Right lobe of liver (tissue), 6 donors: ENCODE results near the gene CNTN6. TPM values are rescaled to one million over a fixed set of nuclear protein-coding genes. Genes with fewer than 3 reads are reported as not detected.

Source experiments
- ATAC-seq, 4 donors: fragments of 200-7000 bp; cut with Tn5 transposase; one replicate each; pipeline ENCODE4 v1.9.1; 2020; ENCODE audit warnings: mild to moderate bottlenecking in 4 of 4, moderate library complexity in 4 of 4
- DNase-seq, 3 donors: peaks; one replicate each; pipeline ENCODE4 v3.0.0-alpha.2; 2020
- H3K27ac ChIP-seq, 3 donors: fragments of 200-600 bp; one replicate each; pipeline ENCODE4 v1.8.0; 2022
- H3K27me3 ChIP-seq, 2 donors: fragments of 200-600 bp; one replicate each; pipeline ENCODE4 v1.8.0; 2022
- H3K36me3 ChIP-seq, 4 donors: fragments of 200-600 bp; sonication (generic) in 1 of 4; one replicate each; pipeline versions ENCODE4 v1.5.1 to v1.8.0; 2017 to 2022; ENCODE audit warnings: control low read depth in 1 of 4
- H3K4me1 ChIP-seq, 4 donors: fragments of 200-600 bp; sonication (generic) in 1 of 4; one replicate each; pipeline versions ENCODE4 v1.5.1 to v1.8.0; 2017 to 2022; ENCODE audit warnings: control low read depth in 1 of 4
- H3K4me3 ChIP-seq, 3 donors: fragments of 200-600 bp; one replicate each; pipeline ENCODE4 v1.8.0; 2022
- H3K9me3 ChIP-seq, 4 donors: fragments of 200-600 bp; sonication (generic) in 1 of 4; one replicate each; pipeline versions ENCODE4 v1.5.1 to v1.8.0; 2017 to 2022; ENCODE audit warnings: control low read depth in 1 of 4
- CTCF ChIP-seq, 4 donors: fragments of 200-600 bp in 3 of 4; fragments of 450-650 bp in 1 of 4; IDR thresholded peaks; one replicate each; pipeline versions ENCODE4 v1.5.1 to v1.8.0; 2016 to 2022; ENCODE audit warnings: antibody characterized with exemption in 4 of 4, mild to moderate bottlenecking in 2 of 4
- POLR2A ChIP-seq: fragments of 450-650 bp; IDR thresholded peaks from one replicate; pipeline ENCODE4 v1.6.1; 2017; ENCODE audit warnings: antibody characterized with exemption, mild to moderate bottlenecking
- WGBS: methylation state at CpG from one replicate; pipeline ENCODE4 v1.1.6; 2018; ENCODE audit warnings: low coverage, low lambda C conversion rate; ENCODE audit not compliant: insufficient coverage; ENCODE audit errors: missing lambda C conversion rate; 5-methylcytosine and 5-hydroxymethylcytosine counted together
- intact Hi-C, 2 donors: fragments of 100-400 bp; cut with DNase I; formaldehyde crosslinking; loops; one replicate each; pipeline versions ENCODE4 v1.11.2 to v1.14.1; 2022
- total RNA-seq, 6 experiments: library from RNA; depleted of rRNA in 2 of 6; stranded (reverse); fragments of >200 nt in 2 of 6; fragmentation: NEBNext Ultra II Directional in 3 of 6; extraction: Animal tissue kit (Norgen Biotek cat#: 25700) in 3 of 6; gene quantifications; one replicate each; pipeline versions ENCODE4 v1.1.0 to v1.2.4, GENCODE V29; 2016 to 2023
- donor health status: DM: no; HTN: yes; CAD: no.
- donor health status: DM: no; HTN: no; CAD: no.
- donor health status: DM: no; HTN: no; CAD: no.
- donor health status: DM: no; HTN: yes; CAD: no.
- donor health status: DM: no; HTN: yes; CAD: no.

The CNTN6 gene
- total RNA-seq, 6 experiments from 2014 or later = not detected

- ATAC-seq (no peak), DNase-seq (no peak)
- Histone ChIP-seq H3K9me3 (no peaks in the 10 kb centered on the region), H3K27ac (no peak overlapping the region), H3K4me1 (no peaks in the 10 kb centered on the region), H3K27me3 (no peaks in the 10 kb centered on the region), H3K4me3 (no peak overlapping the region), H3K36me3 (no peaks in the 10 kb centered on the region)
- intact Hi-C loops = no loop called here
- no peak for TF ChIP-seq CTCF (IDR thresholded peaks at IDR 0.05)
- 29% methylated on average over 1 of the region's 1 CpG for WGBS
Observed at GRCh38 chr3:1147326-1147725, 54.5 kb downstream of the CNTN6 start.

GRCh38 chr3:1147819-1148218, 55.0 kb downstream of the CNTN6 start:
- intact Hi-C loops = no loop called here
- Histone ChIP-seq H3K9me3 (no peaks in the 10 kb centered on the region), H3K4me1 (no peaks in the 10 kb centered on the region), H3K4me3 (no peak overlapping the region), H3K27ac (no peak overlapping the region), H3K36me3 (no peaks in the 10 kb centered on the region), H3K27me3 (no peaks in the 10 kb centered on the region)
- WGBS = 33% methylated on average over 2 of the region's 2 CpGs
- ATAC-seq (no peak), DNase-seq (no peak)
- TF ChIP-seq CTCF (IDR thresholded peaks at IDR 0.05) (no peak), POLR2A (no peak)

- ATAC-seq = no peak
- no peak for TF ChIP-seq POLR2A
- TF ChIP-seq CTCF (IDR thresholded peaks at IDR 0.05) = no peak
- 20% methylated on average over 2 of the region's 2 CpGs for WGBS
- H3K36me3 ChIP-seq = no peaks in the 10 kb centered on the region
- intact Hi-C loops = no loop called here
- no peaks in the 10 kb centered on the region for H3K27me3 ChIP-seq
- H3K9me3 ChIP-seq = no peaks in the 10 kb centered on the region
- H3K4me1 ChIP-seq = no peaks in the 10 kb centered on the region
- DNase-seq = no peak
- no peak overlapping the region for H3K4me3 ChIP-seq
- H3K27ac ChIP-seq = no peak overlapping the region
Observed at GRCh38 chr3:1164101-1164500, 71.3 kb downstream of the CNTN6 start.

GRCh38 chr3:1171320-1171719, 78.5 kb downstream of the CNTN6 start:
- Histone ChIP-seq H3K9me3 (no peaks in the 10 kb centered on the region), H3K27me3 (no peaks in the 10 kb centered on the region), H3K36me3 (no peaks in the 10 kb centered on the region), H3K4me1 (no peaks in the 10 kb centered on the region), H3K27ac (no peak overlapping the region), H3K4me3 (no peak overlapping the region)
- intact Hi-C loops = no loop called here
- no peak for ATAC-seq
- DNase-seq = no peak
- TF ChIP-seq POLR2A = no peak
- no peak for TF ChIP-seq CTCF (IDR thresholded peaks at IDR 0.05)
- 54% methylated on average over 2 of the region's 3 CpGs for WGBS

- intact Hi-C loops = no loop called here
- no peak overlapping the region for H3K4me3 ChIP-seq
- no peaks in the 10 kb centered on the region for H3K27me3 ChIP-seq
- H3K36me3 ChIP-seq = no peaks in the 10 kb centered on the region
- H3K9me3 ChIP-seq = no peaks in the 10 kb centered on the region
- H3K4me1 ChIP-seq = no peaks in the 10 kb centered on the region
- 29% methylated on average over 2 of the region's 2 CpGs for WGBS
- no peak for DNase-seq
- TF ChIP-seq CTCF (IDR thresholded peaks at IDR 0.05) (no peak), POLR2A (no peak)
- H3K27ac ChIP-seq = no peak overlapping the region
- ATAC-seq = no peak
Observed at GRCh38 chr3:1172644-1173043, 79.8 kb downstream of the CNTN6 start.
